ENCODE measurements around the gene FUT3. TPM values are rescaled to one million over a fixed set of nuclear protein-coding genes. Genes with fewer than 3 reads are reported as not detected.

The FUT3 gene
- total and polyA plus RNA-seq, 2 of the 4 experiments (the other 2 are of a cell fraction): not detected

DNA sequence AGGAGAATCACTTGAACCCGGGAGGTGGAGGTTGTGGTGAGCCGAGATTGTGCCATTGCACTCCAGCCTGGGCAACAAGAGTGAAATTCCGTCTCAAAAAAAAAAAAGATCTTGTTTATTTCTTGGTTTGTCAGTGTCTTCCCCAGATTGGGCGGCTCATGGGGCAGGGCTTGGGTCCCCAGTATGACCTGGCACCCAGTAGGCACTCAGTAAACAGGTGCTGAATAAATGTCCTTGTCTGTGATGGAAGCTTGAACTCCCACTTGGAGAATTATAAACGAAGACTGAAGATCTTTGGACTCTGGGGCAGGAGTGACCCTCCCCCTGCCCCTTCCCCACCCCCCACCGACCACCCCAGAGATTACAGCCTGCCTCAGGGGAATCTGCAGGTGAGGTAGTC lies 28.9 kb upstream of the FUT3 start:
- no peak overlapping the region for H3K4me3 ChIP-seq (ENCODE audit: insufficient read depth, low read depth, low read length)
- no peak for TF ChIP-seq BHLHE40 (IDR thresholded peaks at IDR 0.05; ENCODE audit: low read depth, low read length)
- TF ChIP-seq RFX5 (IDR thresholded peaks at IDR 0.05; ENCODE audit: low read depth, low read length): no peak
- TF ChIP-seq CHD1 (IDR thresholded peaks at IDR 0.05; ENCODE audit: low read depth, low read length): no peak
- TF ChIP-seq, protein P1, sequence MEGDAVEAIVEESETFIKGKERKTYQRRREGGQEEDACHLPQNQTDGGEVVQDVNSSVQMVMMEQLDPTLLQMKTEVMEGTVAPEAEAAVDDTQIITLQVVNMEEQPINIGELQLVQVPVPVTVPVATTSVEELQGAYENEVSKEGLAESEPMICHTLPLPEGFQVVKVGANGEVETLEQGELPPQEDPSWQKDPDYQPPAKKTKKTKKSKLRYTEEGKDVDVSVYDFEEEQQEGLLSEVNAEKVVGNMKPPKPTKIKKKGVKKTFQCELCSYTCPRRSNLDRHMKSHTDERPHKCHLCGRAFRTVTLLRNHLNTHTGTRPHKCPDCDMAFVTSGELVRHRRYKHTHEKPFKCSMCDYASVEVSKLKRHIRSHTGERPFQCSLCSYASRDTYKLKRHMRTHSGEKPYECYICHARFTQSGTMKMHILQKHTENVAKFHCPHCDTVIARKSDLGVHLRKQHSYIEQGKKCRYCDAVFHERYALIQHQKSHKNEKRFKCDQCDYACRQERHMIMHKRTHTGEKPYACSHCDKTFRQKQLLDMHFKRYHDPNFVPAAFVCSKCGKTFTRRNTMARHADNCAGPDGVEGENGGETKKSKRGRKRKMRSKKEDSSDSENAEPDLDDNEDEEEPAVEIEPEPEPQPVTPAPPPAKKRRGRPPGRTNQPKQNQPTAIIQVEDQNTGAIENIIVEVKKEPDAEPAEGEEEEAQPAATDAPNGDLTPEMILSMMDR (conservative IDR thresholded peaks at IDR 0.05; ENCODE audit: low read depth, low read length): no peak
- TF ChIP-seq MAFK (IDR thresholded peaks at IDR 0.05; ENCODE audit: low read depth, low read length): no peak
- no peak for TF ChIP-seq MAZ (IDR thresholded peaks at IDR 0.05; ENCODE audit: borderline replicate concordance, low read depth, low read length)
- TF ChIP-seq MXI1 (IDR thresholded peaks at IDR 0.05; ENCODE audit: borderline replicate concordance, low read depth, low read length): no peak
- TF ChIP-seq RAD21 (IDR thresholded peaks at IDR 0.05; ENCODE audit: low read length): no peak
- no peak for TF ChIP-seq FOS (IDR thresholded peaks at IDR 0.05; ENCODE audit: low read depth, low read length)
- TF ChIP-seq, protein P2, sequence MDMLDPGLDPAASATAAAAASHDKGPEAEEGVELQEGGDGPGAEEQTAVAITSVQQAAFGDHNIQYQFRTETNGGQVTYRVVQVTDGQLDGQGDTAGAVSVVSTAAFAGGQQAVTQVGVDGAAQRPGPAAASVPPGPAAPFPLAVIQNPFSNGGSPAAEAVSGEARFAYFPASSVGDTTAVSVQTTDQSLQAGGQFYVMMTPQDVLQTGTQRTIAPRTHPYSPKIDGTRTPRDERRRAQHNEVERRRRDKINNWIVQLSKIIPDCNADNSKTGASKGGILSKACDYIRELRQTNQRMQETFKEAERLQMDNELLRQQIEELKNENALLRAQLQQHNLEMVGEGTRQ (IDR thresholded peaks at IDR 0.05; ENCODE audit: low read depth, low read length): no peak
- no peak for TF ChIP-seq POLR2A (IDR thresholded peaks at IDR 0.05; ENCODE audit: low read depth, low read length)
- no peak for TF ChIP-seq NFE2L2 (IDR thresholded peaks at IDR 0.05; ENCODE audit: low read depth, low read length)
- TF ChIP-seq SMC3 (IDR thresholded peaks at IDR 0.05; ENCODE audit: low read depth, low read length): no peak
- no peak for TF ChIP-seq CEBPB (IDR thresholded peaks at IDR 0.05; ENCODE audit: low read depth, low read length)
- TF ChIP-seq RCOR1 (IDR thresholded peaks at IDR 0.05; ENCODE audit: insufficient replicate concordance, low read length): no peak
- TF ChIP-seq, protein P3, sequence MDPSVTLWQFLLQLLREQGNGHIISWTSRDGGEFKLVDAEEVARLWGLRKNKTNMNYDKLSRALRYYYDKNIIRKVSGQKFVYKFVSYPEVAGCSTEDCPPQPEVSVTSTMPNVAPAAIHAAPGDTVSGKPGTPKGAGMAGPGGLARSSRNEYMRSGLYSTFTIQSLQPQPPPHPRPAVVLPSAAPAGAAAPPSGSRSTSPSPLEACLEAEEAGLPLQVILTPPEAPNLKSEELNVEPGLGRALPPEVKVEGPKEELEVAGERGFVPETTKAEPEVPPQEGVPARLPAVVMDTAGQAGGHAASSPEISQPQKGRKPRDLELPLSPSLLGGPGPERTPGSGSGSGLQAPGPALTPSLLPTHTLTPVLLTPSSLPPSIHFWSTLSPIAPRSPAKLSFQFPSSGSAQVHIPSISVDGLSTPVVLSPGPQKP (IDR thresholded peaks at IDR 0.05; ENCODE audit: borderline replicate concordance, low read depth, low read length): no peak
- peak overlapping the region; percentile 92 for H3K4ac ChIP-seq (ENCODE audit: low read depth, low read length)
- H3K23ac ChIP-seq (ENCODE audit: low read depth, low read length): no peak overlapping the region
- peak overlapping the region; percentile 83 for H2BK20ac ChIP-seq (ENCODE audit: low read depth, low read length)
- H4K8ac ChIP-seq (ENCODE audit: low read depth in 2 of 2, low read length in 2 of 2): peak overlapping the region in 1 of 2 experiments; percentile 80; a peak in 1 of 4 replicates
- H3K9me3 ChIP-seq (ENCODE audit: control insufficient read depth, insufficient read depth, low read length): no peaks in the 10 kb centered on the region
- peaks cover 16% of the 10 kb centered on the region for H3K4me1 ChIP-seq (ENCODE audit: control insufficient read depth, insufficient read depth, low read length)
- H3K27me3 ChIP-seq (ENCODE audit: control insufficient read depth, insufficient read depth, low read length): peaks cover 4% of the 10 kb centered on the region
- H4K91ac ChIP-seq (ENCODE audit: insufficient read depth, low read depth, low read length): peak overlapping the region; percentile 81
- H4K20me1 ChIP-seq (ENCODE audit: insufficient read depth, low read length): no peaks in the 10 kb centered on the region
- peaks cover 5% of the 10 kb centered on the region; the same call in 1 of the 2 replicates for H3K9me1 ChIP-seq (ENCODE audit: insufficient read depth, low read length)
- no peak overlapping the region for H3K9ac ChIP-seq (ENCODE audit: low read depth, low read length)
- no peak overlapping the region for H3K56ac ChIP-seq (ENCODE audit: extremely low read depth, insufficient read depth, low read length)
- H2BK120ac ChIP-seq (ENCODE audit: low read depth, low read length): peak overlapping the region; percentile 91
- no TSS peak for BruUV-seq (replicated peaks)
- DNase-seq (no peak), ATAC-seq (ENCODE audit: low read depth) (no peak; the same call in 1 of the 2 replicates)
- no peaks in the 10 kb centered on the region for H3K36me3 ChIP-seq (ENCODE audit: control insufficient read depth, insufficient read depth, low read length)
- no CpG with 5 or more reads among the region's 6 CpGs for WGBS, 2 experiments (ENCODE audit: extremely low coverage in 2 of 2, insufficient read length in 1 of 2)
- dilution Hi-C loops (cut with HindIII; ENCODE audit: low sequenced_read_pairs, unreplicated experiment) (no loop called here), intact Hi-C loops (cut with micrococcal nuclease) (no loop called here), in situ Hi-C loops (cut with MboI; ENCODE audit: low sequenced_read_pairs) (no loop called here)
- peak overlapping the region; percentile 96 for H2AK5ac ChIP-seq (ENCODE audit: low read depth, low read length)
- H2BK15ac ChIP-seq (ENCODE audit: low read depth, low read length): no peak overlapping the region
- H3K27ac ChIP-seq (ENCODE audit: insufficient read depth, low read length): no peak overlapping the region
- ChIA-PET CTCF (interaction anchor here (0.7 kb wide), 1 partner anchor 19 kb away, joined by 3 read pairs; no protein-coding TSS in a partner anchor), POLR2A (ENCODE audit: unreplicated experiment) (no interaction called here)
- H3K14ac ChIP-seq (replicated peaks; ENCODE audit: low read depth, low read length): peak overlapping the region; percentile 68; the same call in 1 of the 2 replicates
- no peak overlapping the region for H4K5ac ChIP-seq (ENCODE audit: low read depth, low read length)
- H2AFZ ChIP-seq (replicated peaks; ENCODE audit: low read length, poor library complexity): peak overlapping the region; percentile 76
- H3K4me2 ChIP-seq (ENCODE audit: low read depth, low read length): no peak overlapping the region
- no peaks in the 10 kb centered on the region for H3K79me1 ChIP-seq (ENCODE audit: low read depth in 1 of 2, low read length in 2 of 2)
- no peak overlapping the region for H2AK9ac ChIP-seq (replicated peaks; ENCODE audit: low read depth, low read length, poor library complexity)
- H2BK5ac ChIP-seq (ENCODE audit: low read depth, low read length, poor library complexity, severe bottlenecking): no peak overlapping the region
- H3K18ac ChIP-seq (ENCODE audit: low read depth, low read length): peak overlapping the region; percentile 53; the same call in 1 of the 2 replicates
